Spinal cord (tissue), 10 donors: ENCODE data around the gene PDSS2. TPM values are rescaled to one million over a fixed set of nuclear protein-coding genes. Genes with fewer than 3 reads are reported as not detected.

Experiments
- DNase-seq, 6 donors: peaks; one replicate each; pipeline versions ENCODE4 v3.0.0 to v3.0.0-alpha.2; 2013 to 2015; ENCODE audit warnings: low spot score in 6 of 6, low read depth in 4 of 6
- H3K27ac ChIP-seq: one replicate; pipeline ENCODE4 v1.5.1; 2013; ENCODE audit warnings: low read depth, low read length, control low read depth
- H3K27me3 ChIP-seq: one replicate; pipeline ENCODE4 v1.6.1; 2013; ENCODE audit warnings: low read length; ENCODE audit not compliant: control insufficient read depth, insufficient read depth
- H3K36me3 ChIP-seq: one replicate; pipeline ENCODE4 v1.6.1; 2013; ENCODE audit warnings: low read length; ENCODE audit not compliant: control insufficient read depth, insufficient read depth
- H3K4me1 ChIP-seq: one replicate; pipeline ENCODE4 v1.6.1; 2013; ENCODE audit warnings: low read length; ENCODE audit not compliant: control insufficient read depth, insufficient read depth
- H3K4me3 ChIP-seq: one replicate; pipeline ENCODE4 v1.5.1; 2013; ENCODE audit warnings: low read depth, low read length, control low read depth
- H3K9me3 ChIP-seq: one replicate; pipeline ENCODE4 v1.6.1; 2013; ENCODE audit warnings: low read length; ENCODE audit not compliant: control insufficient read depth, insufficient read depth
- WGBS: methylation state at CpG from one replicate; pipeline ENCODE4 v1.1.5; 2013; ENCODE audit warnings: missing lambda C conversion rate; ENCODE audit not compliant: insufficient coverage; 5-methylcytosine and 5-hydroxymethylcytosine counted together
- long read RNA-seq, 4 donors: transcript quantifications; one replicate each; lab custom pipeline, GENCODE V29; 2026
- polyA plus RNA-seq, 2 donors: library from polyadenylated mRNA; unstranded; fragments of 120-200 nt; gene quantifications; one replicate each; pipeline ENCODE4 v1.2.1, GENCODE V29; 2013; ENCODE audit not compliant: insufficient read length in 2 of 2
- total RNA-seq, 2 donors: library from RNA; depleted of rRNA in 1 of 2; stranded (reverse); fragments of 120-200 nt in 1 of 2; fragments of >200 nt in 1 of 2; gene quantifications; one replicate each; pipeline versions ENCODE4 v1.2.3 to v1.2.4, GENCODE V29; 2013 to 2014
- donor health status: healthy.

Gene PDSS2, protein sequence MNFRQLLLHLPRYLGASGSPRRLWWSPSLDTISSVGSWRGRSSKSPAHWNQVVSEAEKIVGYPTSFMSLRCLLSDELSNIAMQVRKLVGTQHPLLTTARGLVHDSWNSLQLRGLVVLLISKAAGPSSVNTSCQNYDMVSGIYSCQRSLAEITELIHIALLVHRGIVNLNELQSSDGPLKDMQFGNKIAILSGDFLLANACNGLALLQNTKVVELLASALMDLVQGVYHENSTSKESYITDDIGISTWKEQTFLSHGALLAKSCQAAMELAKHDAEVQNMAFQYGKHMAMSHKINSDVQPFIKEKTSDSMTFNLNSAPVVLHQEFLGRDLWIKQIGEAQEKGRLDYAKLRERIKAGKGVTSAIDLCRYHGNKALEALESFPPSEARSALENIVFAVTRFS
- total RNA-seq, result 10 to 100 TPM in 1 of 2 donors, 1 to 10 TPM in 1; 9.5 to 14.5 TPM
- 10 to 100 TPM in 1 of 2 donors, 1 to 10 TPM in 1; 9.8 to 11.4 TPM for polyA plus RNA-seq
- long read RNA-seq, donor 1, result 0 reads
- long read RNA-seq, donor 2, partial matches to known transcripts, result 0 of 2 reads
- long read RNA-seq, donor 2, other reads (novel, unspliced or antisense), result 0 of 2 reads
- long read RNA-seq, donor 3, result 0 reads
- long read RNA-seq, donor 4, partial matches to known transcripts, result 0 of 3 reads
- long read RNA-seq, donor 4, other reads (novel, unspliced or antisense), result 0 of 3 reads

DNA sequence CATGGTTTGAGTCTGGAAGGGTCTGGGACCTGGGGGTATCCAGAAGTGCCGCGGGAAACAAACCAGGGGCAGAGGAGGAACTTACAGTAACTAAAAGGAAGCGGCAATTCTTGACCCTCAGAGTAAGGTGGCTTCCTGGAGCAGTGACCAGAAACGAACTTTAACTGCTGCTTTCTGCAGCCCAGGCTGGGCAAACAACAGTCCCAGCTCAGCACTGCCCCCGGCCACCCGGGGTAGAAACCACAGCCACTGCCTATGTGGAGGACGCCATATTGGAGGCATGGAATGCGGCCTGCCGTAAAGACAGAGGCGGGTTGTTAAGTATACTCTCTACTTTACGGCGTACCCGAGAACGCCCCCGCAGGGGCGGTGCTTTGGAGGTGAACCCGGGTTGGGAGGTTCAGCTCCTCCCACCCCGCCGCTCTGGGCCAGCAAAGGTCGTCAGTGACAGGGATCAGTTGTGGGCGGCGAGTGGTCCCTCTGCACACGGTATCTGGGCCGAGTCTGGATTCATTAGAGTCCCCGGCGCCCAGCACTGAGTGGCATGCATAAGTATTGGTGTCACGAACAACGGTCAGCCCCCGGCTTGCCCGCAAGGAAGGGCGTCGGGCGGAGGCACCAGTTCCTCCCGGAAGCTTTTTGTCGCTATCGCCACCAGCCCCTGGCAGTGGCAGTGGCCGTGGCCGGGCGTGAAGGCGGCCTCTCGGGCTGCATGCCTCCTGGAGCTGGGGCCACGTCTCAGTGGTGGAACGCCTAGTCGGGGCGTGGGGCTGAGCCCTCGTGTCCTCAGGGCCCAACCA is at the start of gene PDSS2:
Gene PDSS2 (minus strand): TSS at position 282 of the 800 bp plus-strand sequence. CDS start 279 bp downstream, at position 3.
- no peaks in the 10 kb centered on the region for H3K27me3 ChIP-seq
- peak within 1 kb of the TSS; percentile 95 for H3K4me3 ChIP-seq
- DNase-seq, result peak; percentile 90 to 99 (median 96)
- no peaks in the 10 kb centered on the region for H3K9me3 ChIP-seq
- under 1% methylated on average over 46 of the region's 46 CpGs for WGBS
- H3K36me3 ChIP-seq, result no peaks in the 10 kb centered on the region
- H3K27ac ChIP-seq, result peak within 1 kb of the TSS; percentile 87
- peaks cover 12% of the 10 kb centered on the region for H3K4me1 ChIP-seq

DNA sequence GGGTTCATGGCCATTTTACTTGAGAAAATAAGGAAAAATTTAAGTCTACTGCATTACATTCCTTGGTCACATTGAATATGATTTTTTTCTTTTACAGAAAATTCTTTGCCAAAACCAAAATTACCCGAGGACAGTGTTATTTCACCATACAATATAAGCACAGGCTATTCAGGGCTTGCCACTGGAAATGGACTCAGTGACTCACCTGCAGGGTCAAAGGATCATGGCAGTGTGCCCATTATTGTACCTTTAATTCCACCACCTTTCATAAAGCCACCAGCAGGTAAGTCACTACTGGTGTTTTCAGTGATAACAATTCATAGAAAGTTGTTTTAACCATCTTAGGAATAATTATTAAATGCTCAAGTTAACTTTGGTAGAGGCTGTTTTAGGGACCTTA is 46.8 kb upstream of the PDSS2 start:
- H3K9me3 ChIP-seq, result no peaks in the 10 kb centered on the region
- no CpG with 5 or more reads among the region's 1 CpG for WGBS
- no peaks in the 10 kb centered on the region for H3K4me1 ChIP-seq
- H3K27me3 ChIP-seq, result no peaks in the 10 kb centered on the region
- H3K27ac ChIP-seq, result no peak overlapping the region
- peaks cover 7% of the 10 kb centered on the region for H3K36me3 ChIP-seq
- no peak overlapping the region for H3K4me3 ChIP-seq
- DNase-seq, result no peak

DNA sequence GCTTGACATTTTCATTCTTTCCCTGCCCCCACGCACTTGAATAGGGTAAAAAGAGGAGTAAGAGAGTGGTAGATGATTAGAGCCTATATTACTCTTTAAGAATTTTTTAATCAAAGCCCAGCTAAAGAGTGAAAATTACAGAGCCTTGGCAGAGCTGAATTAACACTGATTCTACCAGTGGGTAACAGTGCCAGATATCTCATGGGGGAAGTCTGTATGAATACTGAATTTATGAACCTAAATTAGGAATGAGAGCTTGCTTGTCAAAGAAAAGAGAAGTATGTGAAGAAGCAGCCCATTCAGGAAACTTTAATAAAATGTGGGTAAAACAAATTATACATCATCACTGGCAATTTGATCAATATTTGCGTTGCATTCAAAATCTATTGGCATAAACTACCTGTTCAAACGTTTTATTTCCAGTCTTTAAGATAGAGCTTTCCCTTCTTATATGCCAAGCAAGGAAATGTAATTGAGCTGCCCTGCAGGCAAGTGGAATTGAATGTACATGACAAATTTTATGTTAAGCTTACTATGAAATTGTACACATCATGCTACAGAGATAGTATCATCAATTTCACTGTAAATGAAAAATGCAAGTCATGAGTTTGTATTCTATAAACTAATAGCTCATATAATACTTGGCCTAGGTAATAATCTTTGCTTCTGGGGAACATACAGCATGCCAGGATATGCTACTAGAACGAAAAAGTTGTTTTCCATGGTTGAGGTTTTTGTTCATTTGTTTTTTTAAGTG is 45.1 kb upstream of the PDSS2 start:
- H3K4me1 ChIP-seq, result no peaks in the 10 kb centered on the region
- no peak overlapping the region for H3K4me3 ChIP-seq
- no peak overlapping the region for H3K27ac ChIP-seq
- H3K9me3 ChIP-seq, result no peaks in the 10 kb centered on the region
- no peaks in the 10 kb centered on the region for H3K27me3 ChIP-seq
- peaks cover 7% of the 10 kb centered on the region for H3K36me3 ChIP-seq
- no CpG with 5 or more reads among the region's 4 CpGs for WGBS
- no peak for DNase-seq

DNA sequence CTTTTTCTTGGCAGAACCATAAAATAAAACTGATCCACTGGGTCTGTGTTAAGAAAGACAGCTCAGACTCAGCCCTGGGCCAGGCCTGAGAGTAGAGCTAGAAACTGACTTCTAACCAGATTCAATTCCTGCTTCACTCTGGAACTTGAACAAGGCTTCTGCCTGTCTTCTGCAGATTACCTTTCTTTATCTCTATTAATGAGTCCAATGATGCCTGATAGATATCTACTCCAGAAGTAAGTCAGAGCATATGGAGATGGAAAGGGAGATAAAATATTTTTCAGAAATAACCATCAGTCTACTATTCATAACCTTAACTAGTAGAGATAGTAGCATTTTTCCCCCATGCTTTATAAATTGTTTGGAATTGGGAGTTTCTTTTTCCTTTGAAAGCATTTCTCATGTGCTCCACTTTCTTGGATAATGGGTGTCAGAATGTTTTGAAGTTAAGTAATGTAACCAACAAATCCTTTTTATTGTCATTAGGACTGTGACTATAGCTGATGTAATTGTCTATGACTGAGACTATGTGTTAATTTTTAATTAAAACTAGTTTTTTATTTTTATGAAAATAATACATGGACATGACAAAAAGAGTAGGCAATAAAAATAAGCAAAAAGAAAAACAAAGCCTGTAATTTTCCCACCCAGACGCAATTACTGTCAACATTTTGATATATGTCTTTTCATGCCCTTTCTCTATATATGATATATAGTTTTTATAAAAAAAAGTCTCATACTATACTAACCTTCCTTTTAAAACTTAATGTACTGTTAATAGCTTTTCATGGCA is 37.7 kb upstream of the PDSS2 start:
- peaks cover 7% of the 10 kb centered on the region for H3K4me1 ChIP-seq
- H3K4me3 ChIP-seq, result no peak overlapping the region
- DNase-seq, result no peak

DNA sequence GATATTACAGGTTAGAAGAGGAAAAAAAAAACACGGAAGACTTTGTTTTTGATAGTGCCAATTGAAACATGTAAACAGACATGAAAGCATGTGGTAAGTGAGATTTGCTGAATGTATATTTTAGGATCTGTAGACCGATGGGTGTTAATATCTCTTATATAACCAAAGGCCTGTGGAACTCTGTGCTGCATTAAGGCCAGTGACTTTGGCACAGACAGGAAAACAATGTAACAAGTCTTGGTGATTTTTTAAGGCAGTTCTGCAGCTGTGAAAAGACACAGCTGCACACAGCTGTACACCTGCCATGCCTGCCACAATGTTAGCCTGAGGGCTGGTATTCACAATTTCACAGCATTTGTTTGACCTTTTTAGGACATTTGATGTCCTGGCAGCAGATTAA is 36.6 kb upstream of the PDSS2 start:
- Histone ChIP-seq H3K4me1 (peaks cover 10% of the 10 kb centered on the region), H3K9me3 (no peaks in the 10 kb centered on the region), H3K27ac (peak overlapping the region; percentile 81), H3K36me3 (no peaks in the 10 kb centered on the region), H3K4me3 (no peak overlapping the region), H3K27me3 (no peaks in the 10 kb centered on the region)
- 57% methylated on average over 1 of the region's 2 CpGs for WGBS
- no peak for DNase-seq

More for the DNA sequence above, 37.7 kb upstream of the PDSS2 start:
- Histone ChIP-seq H3K9me3 (no peaks in the 10 kb centered on the region), H3K27me3 (no peaks in the 10 kb centered on the region), H3K36me3 (no peaks in the 10 kb centered on the region), H3K27ac (peak overlapping the region; percentile 81)
- WGBS, result no CpG with 5 or more reads among the region's 1 CpG

DNA sequence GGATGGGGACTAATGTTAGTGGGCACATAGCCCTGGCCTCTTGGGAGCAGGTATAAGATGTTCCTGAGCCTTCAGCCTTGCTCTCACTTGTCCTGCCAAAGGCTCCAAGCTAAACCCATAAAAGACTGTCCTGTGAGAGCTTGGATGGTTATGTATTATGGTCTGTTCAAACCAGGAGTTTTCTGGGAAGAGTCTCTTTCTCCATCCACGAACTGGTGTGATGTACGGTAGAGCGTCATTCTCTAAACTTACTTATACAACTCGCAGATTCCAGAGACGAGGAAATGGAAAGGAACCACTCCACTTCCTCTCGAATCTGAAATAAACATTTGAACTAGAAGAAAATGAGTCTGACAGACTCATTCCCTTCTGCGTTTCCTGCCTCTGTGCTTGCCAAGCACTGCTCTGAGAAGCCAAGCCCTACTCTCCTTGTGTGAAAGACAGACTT is 35.9 kb upstream of the PDSS2 start:
- H3K4me3 ChIP-seq, result peak overlapping the region; percentile 9
- DNase-seq, result peak in 2 of 6 donors; percentile 25 to 73
- H3K36me3 ChIP-seq, result no peaks in the 10 kb centered on the region
- peak overlapping the region; percentile 81 for H3K27ac ChIP-seq
- H3K9me3 ChIP-seq, result no peaks in the 10 kb centered on the region
- 13% methylated on average over 2 of the region's 7 CpGs for WGBS
- peaks cover 10% of the 10 kb centered on the region for H3K4me1 ChIP-seq
- no peaks in the 10 kb centered on the region for H3K27me3 ChIP-seq

DNA sequence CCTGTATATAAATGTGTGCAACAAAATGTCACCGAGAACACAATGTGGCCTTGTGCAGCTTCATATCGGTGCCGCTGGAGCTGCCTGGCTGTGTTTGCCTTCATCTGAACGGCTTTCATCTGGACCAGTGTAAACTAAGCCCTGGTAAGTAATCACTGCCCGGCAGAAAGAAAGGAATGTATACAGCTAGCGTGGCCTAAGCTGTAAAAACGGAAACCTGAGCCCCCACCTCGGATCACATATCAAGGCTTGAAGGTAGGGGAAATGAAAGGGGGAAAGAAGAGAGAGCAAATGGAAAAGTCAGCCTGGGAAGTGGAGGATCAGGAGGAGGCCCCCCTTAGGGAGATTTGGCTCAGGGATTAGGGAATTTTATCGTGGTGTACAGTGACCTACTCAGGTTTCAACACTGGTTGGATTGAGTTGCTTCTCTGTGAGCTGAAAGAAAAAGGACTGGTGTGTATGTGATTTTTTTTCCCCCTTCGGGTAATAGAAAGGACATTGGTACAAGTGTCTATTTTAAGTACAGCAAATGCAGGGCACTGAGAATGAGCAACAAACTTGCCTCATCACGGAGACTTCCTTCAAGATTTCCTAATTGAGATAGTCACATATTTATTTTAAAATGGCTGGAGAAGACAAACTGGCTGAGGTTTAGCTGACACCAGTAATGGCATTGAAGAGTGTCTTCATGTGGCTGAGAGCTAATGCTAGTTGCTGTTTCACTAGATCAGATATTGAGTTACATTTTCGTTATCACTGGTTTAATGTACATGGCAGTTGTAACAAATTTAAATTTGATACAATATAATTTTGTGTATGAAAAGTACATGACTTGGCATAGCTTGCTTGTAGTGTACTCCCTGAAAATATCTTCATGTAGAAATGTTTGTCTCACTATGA is 34.0 kb upstream of the PDSS2 start:
- DNase-seq, result peak in 3 of 6 donors; percentile 47 to 77 (median 62)
- peak overlapping the region; percentile 82 for H3K27ac ChIP-seq
- WGBS, result 11% methylated on average over 7 of the region's 12 CpGs

More for the DNA sequence above, 34.0 kb upstream of the PDSS2 start:
- Histone ChIP-seq H3K27me3 (peaks cover 2% of the 10 kb centered on the region), H3K9me3 (no peaks in the 10 kb centered on the region), H3K4me3 (peak overlapping the region; percentile 76), H3K4me1 (peaks cover 20% of the 10 kb centered on the region), H3K36me3 (no peaks in the 10 kb centered on the region)
